LNCaP clone FGC (cell line): ENCODE results near the gene KLRC4.
"Not testable (repeated sequence)": the region's sequence is repeated elsewhere in the genome, so short reads cannot be mapped to it uniquely, and the experiment has no call there.

Source experiments
- DNase-seq: peaks from one replicate; pipeline ENCODE4 v3.0.0-alpha.2; 2011; ENCODE audit warnings: low read depth
- H3K4me3 ChIP-seq: 2 replicates; pipeline ENCODE4 v1.5.1; 2011; ENCODE audit warnings: mild to moderate bottlenecking, low read depth, low read length, control low read depth
- CTCF ChIP-seq: IDR thresholded peaks from 2 replicates; pipeline ENCODE4 v1.5.1; 2012; ENCODE audit warnings: mild to moderate bottlenecking; ENCODE audit not compliant: control insufficient read depth, insufficient read depth; ENCODE audit errors: extremely low read depth

Gene KLRC4

GRCh38 chr12:10435816-10436215 lies 26.3 kb upstream of the KLRC4 start, which contains the start of gene KLRC2:
KLRC2 (minus strand) TSS chr12:10436010; CDS start chr12:10435986, 24 bp downstream.
- peak; percentile 73 for DNase-seq
- not testable (repeated sequence) for H3K4me3 ChIP-seq

GRCh38 chr12:10430623-10431022 lies 21.1 kb upstream of the KLRC4 start:
- H3K4me3 ChIP-seq, DNase-seq: not testable (repeated sequence)

GRCh38 chr12:10425938-10426337 lies 16.4 kb upstream of the KLRC4 start:
- not testable (repeated sequence) for DNase-seq, H3K4me3 ChIP-seq

GRCh38 chr12:10424260-10424899 lies 14.8 kb upstream of the KLRC4 start:
- H3K4me3 ChIP-seq, DNase-seq: not testable (repeated sequence)

GRCh38 chr12:10422159-10422558 lies 12.6 kb upstream of the KLRC4 start:
- DNase-seq, H3K4me3 ChIP-seq: not testable (repeated sequence)

- H3K4me3 ChIP-seq, DNase-seq: not testable (repeated sequence)
Observed at GRCh38 chr12:10420334-10420733, 10.8 kb upstream of the KLRC4 start, which contains the start of gene KLRC3. KLRC3 (minus strand) TSS chr12:10420595; CDS start chr12:10420550, 45 bp downstream.

GRCh38 chr12:10408842-10409241 lies 715 bp downstream of the KLRC4 start:
- no peak for TF ChIP-seq CTCF
- DNase-seq: no peak

GRCh38 chr12:10406725-10407124 lies 2.8 kb downstream of the KLRC4 start:
- TF ChIP-seq CTCF: no peak
- no peak overlapping the region for H3K4me3 ChIP-seq
- no peak for DNase-seq

More at GRCh38 chr12:10408842-10409241, 715 bp downstream of the KLRC4 start:
- no peak overlapping the region for H3K4me3 ChIP-seq

- DNase-seq: no peak
- TF ChIP-seq CTCF: no peak
- H3K4me3 ChIP-seq: no peak overlapping the region
Observed at GRCh38 chr12:10405294-10405693, 4.3 kb downstream of the KLRC4 start.

GRCh38 chr12:10404798-10405197 lies 4.8 kb downstream of the KLRC4 start:
- DNase-seq: no peak
- no peak for TF ChIP-seq CTCF
- no peak overlapping the region for H3K4me3 ChIP-seq
